Ovary (tissue), 3 donors: ENCODE results near the gene ARSJ.
"Not testable (repeated sequence)": the region's sequence is repeated elsewhere in the genome, so short reads cannot be mapped to it uniquely, and the experiment has no call there.

Experiments used
- CTCF ChIP-seq, 3 donors: fragments of 450-650 bp in 2 of 3; fragments of 200-600 bp in 1 of 3; IDR thresholded peaks; one replicate each; pipeline versions ENCODE4 v1.5.1 to v1.8.0; 2016 to 2022; ENCODE audit warnings: antibody characterized with exemption in 3 of 3, mild to moderate bottlenecking in 1 of 3
- POLR2A ChIP-seq: fragments of 450-650 bp; IDR thresholded peaks from one replicate; pipeline ENCODE4 v1.6.1; 2017; ENCODE audit warnings: antibody characterized with exemption, mild to moderate bottlenecking, moderate library complexity
- donor health status: DM: no; HTN: no; CAD: no.

DNA sequence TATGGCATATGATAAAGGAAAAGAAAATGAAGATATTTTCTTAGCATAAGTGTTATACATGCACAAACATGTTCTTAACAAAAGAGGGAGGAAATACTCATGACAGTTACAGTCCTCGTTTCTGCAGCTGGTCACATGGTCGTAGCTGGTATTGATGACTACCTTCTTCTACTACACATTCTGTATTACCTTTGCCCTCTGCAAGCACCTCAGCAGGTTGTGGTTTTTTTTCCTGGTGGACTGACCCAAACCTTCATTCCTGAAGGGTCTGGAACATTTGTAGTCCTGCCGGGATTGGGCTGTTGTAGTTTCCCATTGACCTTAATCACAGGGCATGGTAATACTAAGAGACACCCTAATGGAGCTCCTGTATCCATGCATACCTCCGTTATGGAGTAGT, 54.7 kb downstream of the ARSJ start:
- not testable (repeated sequence) for TF ChIP-seq CTCF (IDR thresholded peaks at IDR 0.05); POLR2A
